Activated T-cell treated with anti-CD3 and anti-CD28 coated beads for 1 hour (primary cell): ENCODE results near the gene TRIM62.
"Not testable (repeated sequence)": the region's sequence is repeated elsewhere in the genome, so short reads cannot be mapped to it uniquely, and the experiment has no call there.

Source experiments
- DNase-seq: peaks from one replicate; pipeline ENCODE4 v3.0.0-alpha.2; 2020; ENCODE audit warnings: low read depth

Gene TRIM62

GRCh38 chr1:33132549-33132948 is 49.3 kb downstream of the TRIM62 start:
- no peak for DNase-seq

- DNase-seq, result no peak
Observed at GRCh38 chr1:33131191-33131590, 50.7 kb downstream of the TRIM62 start.

- no peak for DNase-seq
Observed at GRCh38 chr1:33130297-33130696, 51.5 kb downstream of the TRIM62 start.

GRCh38 chr1:33128781-33129180 is 53.1 kb downstream of the TRIM62 start:
- DNase-seq, result no peak

GRCh38 chr1:33127001-33127823 is 54.6 kb downstream of the TRIM62 start:
- peak; percentile 96 for DNase-seq

- DNase-seq, result no peak
Observed at GRCh38 chr1:33126411-33127000, 55.3 kb downstream of the TRIM62 start.

DNA sequence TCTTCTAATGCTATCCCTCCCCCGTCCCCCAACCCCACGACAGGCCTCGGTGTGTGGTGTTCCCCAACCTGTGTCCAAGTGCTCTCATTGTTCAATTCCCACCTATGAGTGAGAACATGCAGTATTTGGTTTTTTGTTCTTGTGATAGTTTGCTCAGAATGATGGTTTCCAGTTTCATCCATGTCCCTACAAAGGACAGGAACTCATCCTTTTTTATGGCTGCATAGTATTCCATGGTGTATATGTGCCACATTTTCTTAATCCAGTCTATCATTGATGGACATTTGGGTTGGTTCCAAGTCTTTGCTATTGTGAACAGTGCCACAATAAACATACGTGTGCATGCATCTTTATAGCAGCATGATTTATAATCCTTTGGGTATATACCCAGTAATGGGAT is 57.2 kb downstream of the TRIM62 start:
- DNase-seq, result not testable (repeated sequence)

- DNase-seq, result no peak
Observed at GRCh38 chr1:33123266-33123665, 58.6 kb downstream of the TRIM62 start.

- DNase-seq, result no peak
Observed at GRCh38 chr1:33122483-33123178, 59.2 kb downstream of the TRIM62 start.

- DNase-seq, result no peak
Observed at GRCh38 chr1:33121728-33122127, 60.1 kb downstream of the TRIM62 start.

GRCh38 chr1:33120436-33121231 is 61.2 kb downstream of the TRIM62 start:
- DNase-seq, result no peak

DNA sequence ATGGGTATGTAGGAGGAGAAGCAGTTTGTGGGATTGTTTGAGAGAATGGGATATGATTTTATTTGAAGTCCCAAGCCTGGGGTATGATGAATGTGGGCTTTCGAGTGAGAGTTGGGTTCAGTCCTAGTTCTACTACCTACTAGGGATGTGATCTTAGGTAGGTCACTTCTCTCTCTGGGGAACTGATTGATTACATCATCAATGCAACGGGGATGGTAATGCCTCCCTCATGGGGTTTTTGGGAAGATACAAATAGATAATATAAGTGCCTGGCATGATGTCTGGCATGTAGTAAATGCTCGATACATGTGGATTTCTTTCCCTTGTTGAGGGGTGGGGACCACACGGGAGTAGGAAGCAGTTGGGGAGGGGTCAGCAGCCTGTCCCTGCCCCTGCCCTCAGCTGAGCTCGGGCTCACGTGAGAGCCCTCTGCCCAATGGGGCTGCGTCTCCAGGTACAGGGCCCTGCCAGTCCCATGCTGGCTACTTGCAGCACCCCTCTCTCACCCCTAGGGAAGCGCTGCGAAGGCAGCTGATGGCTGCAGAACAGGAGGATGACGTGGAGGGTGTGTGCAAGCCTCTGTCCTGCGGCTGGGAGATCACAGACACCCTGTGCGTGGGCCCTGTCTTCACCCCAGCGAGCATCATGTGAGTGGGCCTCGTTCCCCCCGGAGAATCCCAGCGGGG is 62.2 kb downstream of the TRIM62 start:
- DNase-seq, result no peak

- no peak for DNase-seq
Observed at GRCh38 chr1:33119050-33119449, 62.8 kb downstream of the TRIM62 start.

DNA sequence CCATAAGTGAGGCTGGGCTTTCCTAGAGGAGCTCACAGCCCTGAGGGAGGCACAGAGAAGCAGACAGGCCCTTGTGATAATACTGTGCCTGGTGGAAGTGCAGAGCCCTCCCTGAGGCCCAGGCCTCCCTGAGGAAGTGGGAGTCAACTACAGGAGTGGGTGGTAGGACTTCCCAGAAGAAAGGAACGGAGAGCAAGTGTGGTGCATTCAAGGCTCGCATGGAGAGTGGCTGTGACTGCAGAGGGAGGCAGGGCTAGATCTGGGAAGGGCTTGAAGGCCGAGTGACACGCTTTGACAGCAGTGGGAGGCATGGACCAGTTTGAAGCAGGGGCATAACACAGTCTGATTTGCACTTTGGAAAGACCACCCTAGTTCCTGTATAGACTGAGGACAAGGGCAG is 63.6 kb downstream of the TRIM62 start:
- no peak for DNase-seq

- DNase-seq, result no peak
Observed at GRCh38 chr1:33117440-33118085, 64.3 kb downstream of the TRIM62 start.

DNA sequence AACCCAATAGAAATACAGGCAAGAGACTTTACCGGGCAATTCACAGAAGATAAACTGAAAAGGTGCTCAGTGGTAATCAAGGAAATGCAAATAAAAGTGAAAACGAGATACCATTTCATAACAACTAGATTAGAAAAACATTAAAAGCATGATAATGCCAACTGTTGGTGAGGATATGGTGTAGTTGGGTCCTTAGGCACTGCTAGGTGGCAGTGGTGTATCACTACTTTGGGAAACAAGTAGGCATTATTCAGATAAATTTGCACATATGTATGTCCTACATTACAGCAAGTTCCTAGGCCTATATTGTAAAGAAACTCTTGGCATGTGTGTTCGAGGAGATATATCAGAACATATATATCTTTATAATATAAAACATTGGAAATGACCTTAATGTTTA is 69.9 kb downstream of the TRIM62 start:
- DNase-seq, result no peak

GRCh38 chr1:33110477-33110876 is 71.4 kb downstream of the TRIM62 start:
- DNase-seq, result no peak

GRCh38 chr1:33100119-33100415 is 81.8 kb downstream of the TRIM62 start:
- DNase-seq, result not testable (repeated sequence)

DNA sequence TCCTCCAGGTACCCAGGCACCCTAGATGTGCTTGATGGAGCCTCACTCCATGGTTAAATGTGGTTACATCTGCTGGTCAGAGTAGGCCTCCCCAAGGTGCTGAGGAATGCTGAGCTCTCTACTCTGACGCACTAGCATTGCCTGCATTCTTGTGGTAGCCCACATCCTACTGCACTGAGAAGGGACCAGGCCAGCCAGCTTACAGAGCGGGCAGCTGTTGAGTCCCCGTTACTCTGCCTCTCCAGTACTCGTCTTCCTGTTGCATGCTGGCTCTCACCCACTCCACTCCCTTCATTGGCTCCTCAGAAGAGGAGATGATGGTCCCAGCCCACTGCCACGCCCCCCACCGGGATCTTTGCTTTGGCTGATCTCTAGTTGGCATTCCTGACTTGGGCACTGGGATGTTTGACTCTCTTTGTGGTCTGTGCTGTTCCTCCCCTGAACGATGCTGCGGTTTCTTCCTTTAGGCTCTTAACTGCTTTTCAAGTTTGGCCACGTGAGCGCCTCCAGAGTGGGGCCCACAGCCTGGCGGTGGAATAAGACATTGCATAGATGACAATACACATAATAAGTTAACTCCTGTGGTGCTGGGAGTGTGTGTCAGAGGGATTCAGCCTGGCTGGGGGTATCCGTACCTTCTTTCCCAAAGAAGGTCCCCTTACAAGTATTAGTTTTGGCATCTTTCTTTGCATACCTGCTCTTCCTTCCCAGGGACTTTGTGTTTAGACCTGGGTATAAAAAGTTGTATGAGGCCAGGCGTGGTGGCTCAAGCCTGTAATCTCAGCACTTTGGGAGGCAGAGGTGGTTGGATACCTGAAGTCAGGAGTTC is 82.3 kb downstream of the TRIM62 start:
- peak; percentile 44 for DNase-seq

DNA sequence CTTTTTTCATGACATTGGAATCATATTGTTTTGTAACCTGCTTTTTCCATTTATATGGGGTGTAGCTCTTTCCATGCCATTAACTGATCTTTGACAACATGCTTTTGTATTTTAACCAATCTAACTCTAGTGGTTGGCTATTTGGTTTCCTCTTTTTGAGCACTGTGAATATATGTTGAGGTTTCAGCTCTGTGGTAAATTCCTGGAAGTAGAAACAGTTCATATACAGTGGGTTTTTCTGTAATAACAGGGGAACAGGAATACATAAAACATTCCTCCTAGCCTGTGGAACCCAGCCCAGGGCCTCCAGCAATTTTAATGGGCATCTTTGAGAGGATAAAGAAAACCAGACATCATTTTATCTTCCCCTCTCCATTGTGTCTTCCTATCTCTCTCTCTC is 83.5 kb downstream of the TRIM62 start:
- DNase-seq, result no peak

- no peak for DNase-seq
Observed at GRCh38 chr1:33097762-33098161, 84.1 kb downstream of the TRIM62 start.
